ENCODE results near the gene HTT. TPM values are rescaled to one million over a fixed set of nuclear protein-coding genes. Genes with fewer than 3 reads are reported as not detected.

HTT gene
- total and polyA plus RNA-seq, 9 of the 15 experiments (the other 6 are each of a cell fraction or from before 2014, with no cell fraction given) = 0.66 to 31.6 (median 14.7) TPM

DNA sequence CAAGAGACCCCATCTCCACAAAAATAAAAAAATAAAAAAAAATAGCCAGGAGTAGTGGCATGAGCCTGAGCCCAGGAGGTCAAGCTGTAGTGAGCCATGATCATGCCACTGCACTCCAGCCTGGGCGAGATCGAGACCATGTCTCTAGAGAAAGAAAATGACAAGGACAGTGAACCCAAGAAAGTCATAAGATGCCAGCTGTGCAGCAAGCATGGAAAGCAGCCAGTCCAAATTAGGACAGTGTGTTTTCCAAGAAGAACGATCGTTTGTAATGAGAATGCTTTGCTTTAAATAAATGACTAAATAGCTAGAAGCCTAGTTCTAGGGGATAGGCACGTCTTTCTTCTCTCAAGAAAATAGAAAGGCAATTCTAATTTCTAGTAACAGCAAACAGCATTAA is 116.1 kb downstream of the HTT start:
- intact Hi-C loops (cut with micrococcal nuclease) = loop anchor here (5.0 to 10.0 kb wide), 2 partner anchors 134 to 252 kb away; partner anchors contain the start of gene HGFAC
- CTCF ChIA-PET (ENCODE audit: low intra/inter-chr PET ratio) = no interaction called here
- in situ Hi-C loops (cut with MboI) = no loop called here
- no peak overlapping the region for H3K4me2 ChIP-seq (ENCODE audit: insufficient read depth, low read length)
- H2AFZ ChIP-seq (ENCODE audit: low read depth, low read length) = no peak overlapping the region
- no peaks in the 10 kb centered on the region for H3K79me2 ChIP-seq (ENCODE audit: control insufficient read depth, insufficient read depth, low read length)
- no peaks in the 10 kb centered on the region for H3K4me1 ChIP-seq (replicated peaks in 1 of 2; ENCODE audit: control insufficient read depth in 2 of 2, insufficient read depth in 2 of 2, low read length in 2 of 2)
- POLR2A ChIA-PET = interaction anchor here (0.8 to 1.4 kb wide), 2 partner anchors 10 kb away, joined by 3 read pairs; no protein-coding TSS in a partner anchor
- H3K9me3 ChIP-seq (replicated peaks; ENCODE audit: control insufficient read depth, insufficient read depth, low read depth, low read length) = no peaks in the 10 kb centered on the region
- DNase-seq (ENCODE audit: extremely low read depth in 1 of 4, low spot score in 3 of 4) (no peak), FAIRE-seq (no peak), ATAC-seq (no peak)
- H3K9ac ChIP-seq (ENCODE audit: insufficient read depth in 1 of 2, low read depth in 2 of 2, low read length in 2 of 2) = no peak overlapping the region
- BruUV-seq (replicated peaks) = no TSS peak
- H3K9me1 ChIP-seq (ENCODE audit: control insufficient read depth, insufficient read depth, low read length) = no peaks in the 10 kb centered on the region
- H3K4me3 ChIP-seq = no peak overlapping the region
- 0 out of 2 replicates have a peak, but pooled peaks cover 2% of the 10 kb centered on the region for H4K20me1 ChIP-seq (replicated peaks; ENCODE audit: control insufficient read depth, insufficient read depth, low read length)
- 85% methylated on average over 5 of the region's 5 CpGs for WGBS (ENCODE audit: insufficient coverage, low coverage, missing lambda C conversion rate)
- H3K36me3 ChIP-seq (ENCODE audit: control insufficient read depth, insufficient read depth, low read length) = peaks cover 25% of the 10 kb centered on the region; the same call in 2 of the 3 replicates
- H3K27ac ChIP-seq (ENCODE audit: extremely low read depth, low read depth, low read length) = no peak overlapping the region
- TF ChIP-seq SMC3 (conservative IDR thresholded peaks at IDR 0.05; ENCODE audit: insufficient read depth, low read depth, low read length) (no peak), NCOA4 (IDR thresholded peaks at IDR 0.05; ENCODE audit: partially characterized antibody) (no peak), ZNF695 (CRISPR knock-in tag; IDR thresholded peaks at IDR 0.05) (no peak), ZNF143 (CRISPR knock-in tag; IDR thresholded peaks at IDR 0.05) (no peak), SRF (CRISPR knock-in tag; IDR thresholded peaks at IDR 0.05) (no peak), EZH2 (IDR thresholded peaks at IDR 0.05; ENCODE audit: borderline replicate concordance, low read depth, low read length) (no peak), ZZZ3 (IDR thresholded peaks at IDR 0.05) (no peak), MECOM (CRISPR knock-in tag; IDR thresholded peaks at IDR 0.05) (no peak), POLR2AphosphoS5 (IDR thresholded peaks at IDR 0.05; ENCODE audit: control insufficient read depth, insufficient read depth, low read depth, low read length) (no peak), CBFA2T2 (conservative IDR thresholded peaks at IDR 0.05) (no peak), RBM14 (IDR thresholded peaks at IDR 0.05; ENCODE audit: borderline replicate concordance, insufficient read depth, low read depth, low read length) (no peak), CC2D1A (IDR thresholded peaks at IDR 0.05) (no peak), ZEB2 (IDR thresholded peaks at IDR 0.05) (no peak), ZNF354B (CRISPR knock-in tag; IDR thresholded peaks at IDR 0.05) (no peak), ARNT (IDR thresholded peaks at IDR 0.05) (no peak), KAT8 (IDR thresholded peaks at IDR 0.05; ENCODE audit: low read depth) (no peak), EP300 (IDR thresholded peaks at IDR 0.05; ENCODE audit: low read length) (no peak)
- TF ChIP-seq, protein P1, sequence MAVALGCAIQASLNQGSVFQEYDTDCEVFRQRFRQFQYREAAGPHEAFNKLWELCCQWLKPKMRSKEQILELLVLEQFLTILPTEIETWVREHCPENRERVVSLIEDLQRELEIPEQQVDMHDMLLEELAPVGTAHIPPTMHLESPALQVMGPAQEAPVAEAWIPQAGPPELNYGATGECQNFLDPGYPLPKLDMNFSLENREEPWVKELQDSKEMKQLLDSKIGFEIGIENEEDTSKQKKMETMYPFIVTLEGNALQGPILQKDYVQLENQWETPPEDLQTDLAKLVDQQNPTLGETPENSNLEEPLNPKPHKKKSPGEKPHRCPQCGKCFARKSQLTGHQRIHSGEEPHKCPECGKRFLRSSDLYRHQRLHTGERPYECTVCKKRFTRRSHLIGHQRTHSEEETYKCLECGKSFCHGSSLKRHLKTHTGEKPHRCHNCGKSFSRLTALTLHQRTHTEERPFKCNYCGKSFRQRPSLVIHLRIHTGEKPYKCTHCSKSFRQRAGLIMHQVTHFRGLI (CRISPR knock-in tag; IDR thresholded peaks at IDR 0.05) = no peak
- TF ChIP-seq, protein P2, sequence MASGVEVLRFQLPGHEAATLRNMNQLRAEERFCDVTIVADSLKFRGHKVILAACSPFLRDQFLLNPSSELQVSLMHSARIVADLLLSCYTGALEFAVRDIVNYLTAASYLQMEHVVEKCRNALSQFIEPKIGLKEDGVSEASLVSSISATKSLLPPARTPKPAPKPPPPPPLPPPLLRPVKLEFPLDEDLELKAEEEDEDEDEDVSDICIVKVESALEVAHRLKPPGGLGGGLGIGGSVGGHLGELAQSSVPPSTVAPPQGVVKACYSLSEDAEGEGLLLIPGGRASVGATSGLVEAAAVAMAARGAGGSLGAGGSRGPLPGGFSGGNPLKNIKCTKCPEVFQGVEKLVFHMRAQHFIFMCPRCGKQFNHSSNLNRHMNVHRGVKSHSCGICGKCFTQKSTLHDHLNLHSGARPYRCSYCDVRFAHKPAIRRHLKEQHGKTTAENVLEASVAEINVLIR (CRISPR knock-in tag; IDR thresholded peaks at IDR 0.05) = no peak
- TF ChIP-seq, protein P3, sequence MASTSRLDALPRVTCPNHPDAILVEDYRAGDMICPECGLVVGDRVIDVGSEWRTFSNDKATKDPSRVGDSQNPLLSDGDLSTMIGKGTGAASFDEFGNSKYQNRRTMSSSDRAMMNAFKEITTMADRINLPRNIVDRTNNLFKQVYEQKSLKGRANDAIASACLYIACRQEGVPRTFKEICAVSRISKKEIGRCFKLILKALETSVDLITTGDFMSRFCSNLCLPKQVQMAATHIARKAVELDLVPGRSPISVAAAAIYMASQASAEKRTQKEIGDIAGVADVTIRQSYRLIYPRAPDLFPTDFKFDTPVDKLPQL (IDR thresholded peaks at IDR 0.05; ENCODE audit: extremely low read depth, insufficient read length) = no peak
- H3K27me3 ChIP-seq (ENCODE audit: control insufficient read depth in 2 of 2, insufficient read depth in 2 of 2, low read length in 2 of 2) = no peaks in the 10 kb centered on the region
